Neural cell (in vitro differentiated cells): ENCODE measurements around the gene TIMM13. TPM values are rescaled to one million over a fixed set of nuclear protein-coding genes. Genes with fewer than 3 reads are reported as not detected.
A peak's percentile ranks its signal among the peaks of the same experiment; 100 is the strongest.

Experiments
- H2AFZ ChIP-seq: fragments of 200-600, 300-800 bp; sonication (generic), shearing (Covaris generic); 2 replicates; pipeline ENCODE4 v1.6.0; 2014; ENCODE audit warnings: low read depth, mild to moderate bottlenecking, antibody characterized with exemption, low read length, moderate library complexity
- H3F3A ChIP-seq: fragments of 200-600 bp; shearing (Covaris generic); 2 replicates; pipeline ENCODE4 v1.6.1; 2016; ENCODE audit warnings: mild to moderate bottlenecking, moderate library complexity, mixed read lengths, antibody characterized with exemption, low read length; ENCODE audit not compliant: insufficient read depth, poor library complexity, severe bottlenecking
- H3K27ac ChIP-seq: fragments of 200-600, 300-800 bp; sonication (generic), shearing (Covaris generic); 2 replicates; pipeline ENCODE4 v1.5.1; 2014; ENCODE audit warnings: mild to moderate bottlenecking, low read length, moderate library complexity
- H3K27me3 ChIP-seq: fragments of 300-800, 200-600 bp; sonication (generic), shearing (Covaris generic); 2 replicates; pipeline ENCODE4 v1.6.0; 2014; ENCODE audit warnings: mild to moderate bottlenecking, low read depth, low read length, moderate library complexity; ENCODE audit not compliant: insufficient read depth
- H3K36me3 ChIP-seq: fragments of 300-800, 200-600 bp; sonication (generic), shearing (Covaris generic); 2 replicates; pipeline ENCODE4 v1.5.1; 2014; ENCODE audit warnings: mild to moderate bottlenecking, antibody characterized with exemption, low read length, moderate library complexity; ENCODE audit not compliant: insufficient read depth
- H3K4me2 ChIP-seq: fragments of 300-800, 200-600 bp; sonication (generic), shearing (Covaris generic); 2 replicates; pipeline ENCODE4 v1.6.0; 2014; ENCODE audit warnings: mild to moderate bottlenecking, low read length
- H3K4me3 ChIP-seq: fragments of 300-800, 200-600 bp; sonication (generic), shearing (Covaris generic); 2 replicates; pipeline ENCODE4 v1.5.1; 2014; ENCODE audit warnings: mild to moderate bottlenecking, low read length, moderate library complexity
- H3K79me2 ChIP-seq: fragments of 200-600 bp; shearing (Covaris generic); replicated peaks from 2 replicates; pipeline ENCODE4 v1.6.0; 2014; ENCODE audit warnings: mild to moderate bottlenecking, low read length, moderate library complexity; ENCODE audit not compliant: insufficient read depth
- H3K9ac ChIP-seq: fragments of 300-800, 200-600 bp; sonication (generic), shearing (Covaris generic); 2 replicates; pipeline ENCODE4 v1.6.1; 2016; ENCODE audit warnings: mild to moderate bottlenecking, low read length, mixed read lengths
- H3K9me2 ChIP-seq: fragments of 200-600 bp; shearing (Covaris generic); 2 replicates; pipeline ENCODE4 v1.6.1; 2016; ENCODE audit warnings: mild to moderate bottlenecking, low read length, mixed read lengths; ENCODE audit not compliant: insufficient read depth
- H3K9me3 ChIP-seq: fragments of 200-600, 300-800 bp; sonication (generic), shearing (Covaris generic); 2 replicates; pipeline ENCODE4 v1.6.1; 2016; ENCODE audit warnings: mild to moderate bottlenecking, mixed run types, low read length, moderate library complexity, mixed read lengths
- H4K20me1 ChIP-seq: fragments of 200-600 bp; shearing (Covaris generic); 2 replicates; pipeline ENCODE4 v1.6.1; 2016; ENCODE audit warnings: mild to moderate bottlenecking, mixed run types; ENCODE audit not compliant: insufficient read depth
- EP300 ChIP-seq: fragments of 450-650 bp; conservative IDR thresholded peaks from 2 replicates; pipeline ENCODE4 v1.6.1; 2014; ENCODE audit warnings: antibody characterized with exemption, mild to moderate bottlenecking, moderate library complexity; ENCODE audit not compliant: poor library complexity, severe bottlenecking
- EZH2 ChIP-seq: fragments of 200-600, 300-800 bp; shearing (Covaris generic), sonication (generic); IDR thresholded peaks from 2 replicates; pipeline ENCODE4 v1.6.1; 2014; ENCODE audit warnings: antibody characterized with exemption, low read length, borderline replicate concordance, mild to moderate bottlenecking; ENCODE audit not compliant: insufficient read depth, poor library complexity, severe bottlenecking
- MXI1 ChIP-seq: fragments of 450-650 bp; conservative IDR thresholded peaks from 2 replicates; pipeline ENCODE4 v1.6.1; 2014; ENCODE audit warnings: antibody characterized with exemption, mild to moderate bottlenecking; ENCODE audit not compliant: poor library complexity, severe bottlenecking
- POLR2AphosphoS5 ChIP-seq: IDR thresholded peaks from 2 replicates; pipeline ENCODE4 v1.6.1; 2012
- RAD21 ChIP-seq: fragments of 450-650 bp; conservative IDR thresholded peaks from 2 replicates; pipeline ENCODE4 v1.6.1; 2014; ENCODE audit warnings: antibody characterized with exemption, mild to moderate bottlenecking, moderate library complexity
- SMC3 ChIP-seq: fragments of 450-650 bp; conservative IDR thresholded peaks from 2 replicates; pipeline ENCODE4 v1.6.1; 2014; ENCODE audit warnings: antibody characterized with exemption, mild to moderate bottlenecking, moderate library complexity; ENCODE audit not compliant: poor library complexity
- TAF1 ChIP-seq: IDR thresholded peaks from 2 replicates; pipeline ENCODE4 v1.6.1; 2012; ENCODE audit warnings: low read depth
- polyA plus RNA-seq: library from polyadenylated mRNA; depleted of rRNA; stranded (reverse); fragments of >200 nt; gene quantifications from 2 replicates; pipeline ENCODE4 v1.2.3, GENCODE V29; 2014
- TF ChIP-seq, protein P1 (sequence below): IDR thresholded peaks from 2 replicates; pipeline ENCODE4 v1.6.1; 2012; ENCODE audit warnings: borderline replicate concordance
- TF ChIP-seq, protein P2 (sequence below): fragments of 450-650 bp; IDR thresholded peaks from 2 replicates; pipeline ENCODE4 v1.5.1; 2014; ENCODE audit warnings: antibody characterized with exemption, mild to moderate bottlenecking, moderate library complexity; ENCODE audit not compliant: poor library complexity, severe bottlenecking

TIMM13 gene
- polyA plus RNA-seq, 1 donor from 2014 or later = 73.0 TPM

DNA sequence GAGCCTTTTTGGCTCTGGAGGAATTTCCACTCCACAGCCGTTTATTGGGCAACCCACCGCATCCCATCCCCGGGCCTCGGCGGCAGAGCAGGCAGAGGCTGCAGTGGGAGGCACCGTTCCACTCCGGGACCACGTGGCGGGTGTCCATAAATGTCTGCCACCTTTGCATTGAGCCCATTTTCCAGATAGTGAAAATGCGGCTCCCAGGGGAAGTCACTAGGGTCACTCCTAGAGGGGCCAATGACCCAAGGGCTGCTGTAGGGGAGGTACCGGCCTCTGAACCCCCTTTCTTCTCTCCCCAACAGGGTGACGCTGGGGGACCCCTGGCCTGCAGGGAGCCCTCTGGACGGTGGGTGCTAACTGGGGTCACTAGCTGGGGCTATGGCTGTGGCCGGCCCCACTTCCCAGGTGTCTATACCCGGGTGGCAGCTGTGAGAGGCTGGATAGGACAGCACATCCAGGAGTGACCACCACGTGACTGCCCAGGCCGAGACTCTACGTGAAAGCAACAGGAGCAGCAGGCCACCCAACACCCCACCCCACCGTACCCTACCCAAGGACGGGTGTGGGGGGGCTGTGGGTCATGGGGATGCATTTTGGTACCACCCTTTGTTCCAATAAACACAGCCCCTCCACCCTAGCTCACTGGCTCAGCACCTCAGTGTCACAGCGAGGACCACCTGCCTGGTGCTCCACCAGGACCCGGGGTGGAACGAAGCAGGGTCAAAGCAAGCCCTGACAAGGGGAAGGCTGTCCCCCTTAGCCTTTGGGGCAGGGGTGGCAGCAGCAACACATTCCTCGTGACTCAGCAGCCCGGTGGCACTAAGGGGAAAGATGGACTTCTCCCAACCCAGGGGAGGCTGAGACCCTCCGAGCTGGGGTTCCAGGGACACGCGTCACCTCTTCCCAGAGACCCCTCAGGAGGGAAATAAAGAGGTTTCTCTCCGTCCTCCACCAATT lies 1.5 kb downstream of the TIMM13 start:
- Histone ChIP-seq H3K9me2 (no peaks in the 10 kb centered on the region), H3K27me3 (no peaks in the 10 kb centered on the region), H2AFZ (no peak overlapping the region), H3F3A (no peaks in the 10 kb centered on the region), H3K27ac (no peak overlapping the region), H3K9ac (peak overlapping the region; percentile 94), H3K4me2 (peak overlapping the region; percentile 59), H3K9me3 (no peaks in the 10 kb centered on the region), H3K4me3 (peak overlapping the region; percentile 100), H4K20me1 (peaks cover 7% of the 10 kb centered on the region), H3K36me3 (no peaks in the 10 kb centered on the region), H3K79me2 (peaks cover 11% of the 10 kb centered on the region)
- TF ChIP-seq RAD21 = no peak

DNA sequence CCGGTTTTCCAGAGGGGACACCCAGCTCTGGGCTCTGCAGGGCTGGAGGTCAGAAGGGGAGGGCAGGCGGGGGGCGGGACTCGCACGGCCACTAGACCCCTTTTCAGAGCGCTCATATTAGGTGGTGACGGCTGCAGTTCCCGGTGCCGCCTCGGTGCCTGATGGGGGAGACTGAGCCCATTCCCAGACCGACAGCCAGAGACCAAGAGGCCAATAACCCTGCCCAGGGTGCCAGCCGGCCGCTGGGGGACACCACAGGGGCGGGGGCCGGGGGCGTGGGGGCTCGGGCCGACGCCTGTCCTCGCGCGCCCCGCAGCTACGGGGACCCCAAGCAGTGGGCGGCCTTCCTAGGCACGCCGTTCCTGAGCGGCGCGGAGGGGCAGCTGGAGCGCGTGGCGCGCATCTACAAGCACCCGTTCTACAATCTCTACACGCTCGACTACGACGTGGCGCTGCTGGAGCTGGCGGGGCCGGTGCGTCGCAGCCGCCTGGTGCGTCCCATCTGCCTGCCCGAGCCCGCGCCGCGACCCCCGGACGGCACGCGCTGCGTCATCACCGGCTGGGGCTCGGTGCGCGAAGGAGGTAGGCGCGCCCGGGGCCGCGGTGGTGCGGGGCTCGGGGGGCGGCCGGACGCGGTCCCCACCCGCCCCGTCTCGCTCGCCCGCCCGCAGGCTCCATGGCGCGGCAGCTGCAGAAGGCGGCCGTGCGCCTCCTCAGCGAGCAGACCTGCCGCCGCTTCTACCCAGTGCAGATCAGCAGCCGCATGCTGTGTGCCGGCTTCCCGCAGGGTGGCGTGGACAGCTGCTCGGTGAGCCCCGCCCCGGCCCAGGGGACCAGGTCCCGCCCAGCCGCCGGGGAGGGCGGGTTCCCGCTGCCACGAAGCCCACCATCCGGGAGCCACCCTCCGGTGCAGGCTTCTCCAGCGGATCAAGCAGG lies 2.4 kb downstream of the TIMM13 start:
- Histone ChIP-seq H3K9me2 (no peaks in the 10 kb centered on the region), H4K20me1 (peaks cover 7% of the 10 kb centered on the region), H3K79me2 (peaks cover 11% of the 10 kb centered on the region), H3K27me3 (no peaks in the 10 kb centered on the region), H3K9me3 (no peaks in the 10 kb centered on the region), H3K9ac (no peak overlapping the region), H3K27ac (no peak overlapping the region), H3K36me3 (no peaks in the 10 kb centered on the region), H3K4me3 (no peak overlapping the region), H2AFZ (no peak overlapping the region), H3K4me2 (no peak overlapping the region), H3F3A (no peaks in the 10 kb centered on the region)
- TF ChIP-seq SMC3 = no peak
- TF ChIP-seq POLR2AphosphoS5 = no peak
- TF ChIP-seq RAD21 = no peak
- TF ChIP-seq, protein P1, sequence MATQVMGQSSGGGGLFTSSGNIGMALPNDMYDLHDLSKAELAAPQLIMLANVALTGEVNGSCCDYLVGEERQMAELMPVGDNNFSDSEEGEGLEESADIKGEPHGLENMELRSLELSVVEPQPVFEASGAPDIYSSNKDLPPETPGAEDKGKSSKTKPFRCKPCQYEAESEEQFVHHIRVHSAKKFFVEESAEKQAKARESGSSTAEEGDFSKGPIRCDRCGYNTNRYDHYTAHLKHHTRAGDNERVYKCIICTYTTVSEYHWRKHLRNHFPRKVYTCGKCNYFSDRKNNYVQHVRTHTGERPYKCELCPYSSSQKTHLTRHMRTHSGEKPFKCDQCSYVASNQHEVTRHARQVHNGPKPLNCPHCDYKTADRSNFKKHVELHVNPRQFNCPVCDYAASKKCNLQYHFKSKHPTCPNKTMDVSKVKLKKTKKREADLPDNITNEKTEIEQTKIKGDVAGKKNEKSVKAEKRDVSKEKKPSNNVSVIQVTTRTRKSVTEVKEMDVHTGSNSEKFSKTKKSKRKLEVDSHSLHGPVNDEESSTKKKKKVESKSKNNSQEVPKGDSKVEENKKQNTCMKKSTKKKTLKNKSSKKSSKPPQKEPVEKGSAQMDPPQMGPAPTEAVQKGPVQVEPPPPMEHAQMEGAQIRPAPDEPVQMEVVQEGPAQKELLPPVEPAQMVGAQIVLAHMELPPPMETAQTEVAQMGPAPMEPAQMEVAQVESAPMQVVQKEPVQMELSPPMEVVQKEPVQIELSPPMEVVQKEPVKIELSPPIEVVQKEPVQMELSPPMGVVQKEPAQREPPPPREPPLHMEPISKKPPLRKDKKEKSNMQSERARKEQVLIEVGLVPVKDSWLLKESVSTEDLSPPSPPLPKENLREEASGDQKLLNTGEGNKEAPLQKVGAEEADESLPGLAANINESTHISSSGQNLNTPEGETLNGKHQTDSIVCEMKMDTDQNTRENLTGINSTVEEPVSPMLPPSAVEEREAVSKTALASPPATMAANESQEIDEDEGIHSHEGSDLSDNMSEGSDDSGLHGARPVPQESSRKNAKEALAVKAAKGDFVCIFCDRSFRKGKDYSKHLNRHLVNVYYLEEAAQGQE = no peak
- no peak for TF ChIP-seq EZH2
- no peak for TF ChIP-seq EP300
- no peak for TF ChIP-seq TAF1
- TF ChIP-seq, protein P2, sequence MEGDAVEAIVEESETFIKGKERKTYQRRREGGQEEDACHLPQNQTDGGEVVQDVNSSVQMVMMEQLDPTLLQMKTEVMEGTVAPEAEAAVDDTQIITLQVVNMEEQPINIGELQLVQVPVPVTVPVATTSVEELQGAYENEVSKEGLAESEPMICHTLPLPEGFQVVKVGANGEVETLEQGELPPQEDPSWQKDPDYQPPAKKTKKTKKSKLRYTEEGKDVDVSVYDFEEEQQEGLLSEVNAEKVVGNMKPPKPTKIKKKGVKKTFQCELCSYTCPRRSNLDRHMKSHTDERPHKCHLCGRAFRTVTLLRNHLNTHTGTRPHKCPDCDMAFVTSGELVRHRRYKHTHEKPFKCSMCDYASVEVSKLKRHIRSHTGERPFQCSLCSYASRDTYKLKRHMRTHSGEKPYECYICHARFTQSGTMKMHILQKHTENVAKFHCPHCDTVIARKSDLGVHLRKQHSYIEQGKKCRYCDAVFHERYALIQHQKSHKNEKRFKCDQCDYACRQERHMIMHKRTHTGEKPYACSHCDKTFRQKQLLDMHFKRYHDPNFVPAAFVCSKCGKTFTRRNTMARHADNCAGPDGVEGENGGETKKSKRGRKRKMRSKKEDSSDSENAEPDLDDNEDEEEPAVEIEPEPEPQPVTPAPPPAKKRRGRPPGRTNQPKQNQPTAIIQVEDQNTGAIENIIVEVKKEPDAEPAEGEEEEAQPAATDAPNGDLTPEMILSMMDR = no peak
- TF ChIP-seq MXI1 = no peak
